Astrocyte (in vitro differentiated cells and primary cell): ENCODE measurements around the gene AMY2B.

Experiments used
- EZH2 ChIP-seq: IDR thresholded peaks from 2 replicates; pipeline ENCODE4 v1.6.1; 2012; ENCODE audit warnings: mild to moderate bottlenecking, low read length, inconsistent platforms; ENCODE audit not compliant: insufficient read depth
- TF ChIP-seq, protein P1 (sequence below): IDR thresholded peaks from 2 replicates; pipeline ENCODE4 v1.5.1; 2011; ENCODE audit warnings: low read depth, mild to moderate bottlenecking, inconsistent platforms, low read length, moderate library complexity; ENCODE audit not compliant: insufficient read depth

DNA sequence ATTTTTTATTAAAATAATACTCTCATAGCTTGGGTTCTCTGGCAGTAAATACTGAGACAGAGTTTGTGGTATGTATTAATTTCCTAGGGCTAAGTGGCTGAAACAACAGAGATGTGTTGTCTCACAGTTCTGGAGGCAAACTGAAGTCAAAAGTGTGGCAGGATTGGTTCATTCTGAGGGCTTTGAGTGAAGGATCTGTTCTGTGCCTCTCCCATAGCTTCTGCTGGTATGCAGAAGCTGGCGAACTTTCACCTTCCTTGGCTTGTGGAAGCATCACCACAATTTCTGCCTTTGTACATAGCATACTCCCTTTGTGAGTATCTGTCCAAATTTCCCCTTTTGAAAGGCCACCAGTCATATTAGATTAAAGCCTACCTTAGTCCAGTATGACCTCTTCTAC is 24.9 kb upstream of the AMY2B start:
- TF ChIP-seq, protein P1, sequence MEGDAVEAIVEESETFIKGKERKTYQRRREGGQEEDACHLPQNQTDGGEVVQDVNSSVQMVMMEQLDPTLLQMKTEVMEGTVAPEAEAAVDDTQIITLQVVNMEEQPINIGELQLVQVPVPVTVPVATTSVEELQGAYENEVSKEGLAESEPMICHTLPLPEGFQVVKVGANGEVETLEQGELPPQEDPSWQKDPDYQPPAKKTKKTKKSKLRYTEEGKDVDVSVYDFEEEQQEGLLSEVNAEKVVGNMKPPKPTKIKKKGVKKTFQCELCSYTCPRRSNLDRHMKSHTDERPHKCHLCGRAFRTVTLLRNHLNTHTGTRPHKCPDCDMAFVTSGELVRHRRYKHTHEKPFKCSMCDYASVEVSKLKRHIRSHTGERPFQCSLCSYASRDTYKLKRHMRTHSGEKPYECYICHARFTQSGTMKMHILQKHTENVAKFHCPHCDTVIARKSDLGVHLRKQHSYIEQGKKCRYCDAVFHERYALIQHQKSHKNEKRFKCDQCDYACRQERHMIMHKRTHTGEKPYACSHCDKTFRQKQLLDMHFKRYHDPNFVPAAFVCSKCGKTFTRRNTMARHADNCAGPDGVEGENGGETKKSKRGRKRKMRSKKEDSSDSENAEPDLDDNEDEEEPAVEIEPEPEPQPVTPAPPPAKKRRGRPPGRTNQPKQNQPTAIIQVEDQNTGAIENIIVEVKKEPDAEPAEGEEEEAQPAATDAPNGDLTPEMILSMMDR = no peak
- no peak for TF ChIP-seq EZH2
